Lower lobe of right lung (tissue), 2 donors: ENCODE measurements around the gene RAI14. TPM values are rescaled to one million over a fixed set of nuclear protein-coding genes. Genes with fewer than 3 reads are reported as not detected.

Source experiments
- ATAC-seq, 2 donors: fragments of 200-7000 bp; cut with Tn5 transposase; one replicate each; pipeline ENCODE4 v1.9.1; 2020 to 2022; ENCODE audit warnings: mild to moderate bottlenecking in 2 of 2, moderate library complexity in 2 of 2
- DNase-seq: peaks from one replicate; pipeline ENCODE4 v3.0.0-alpha.2; 2020
- H3K27ac ChIP-seq: fragments of 200-600 bp; one replicate; pipeline ENCODE4 v1.8.0; 2022
- H3K27me3 ChIP-seq: fragments of 200-600 bp; one replicate; pipeline ENCODE4 v1.8.0; 2022; ENCODE audit warnings: low read depth
- H3K36me3 ChIP-seq: fragments of 200-600 bp; one replicate; pipeline ENCODE4 v1.8.0; 2022; ENCODE audit warnings: mild to moderate bottlenecking
- H3K4me1 ChIP-seq: fragments of 200-600 bp; one replicate; pipeline ENCODE4 v1.8.0; 2022
- H3K4me3 ChIP-seq: fragments of 200-600 bp; one replicate; pipeline ENCODE4 v1.8.0; 2022; ENCODE audit warnings: mild to moderate bottlenecking
- H3K9me3 ChIP-seq: fragments of 200-600 bp; one replicate; pipeline ENCODE4 v1.8.0; 2022
- intact Hi-C: fragments of 100-400 bp; cut with DNase I; formaldehyde crosslinking; loops from one replicate; pipeline ENCODE4 v1.11.0; 2022
- total RNA-seq: library from RNA; stranded (reverse); fragmentation: NEBNext Ultra II Directional; extraction: Animal tissue kit (Norgen Biotek cat#: 25700); gene quantifications from one replicate; pipeline ENCODE4 v1.2.1, GENCODE V29; 2021
- TF ChIP-seq, protein P1 (sequence below): fragments of 200-600 bp; IDR thresholded peaks from one replicate; pipeline ENCODE4 v1.8.0; 2022; ENCODE audit warnings: antibody characterized with exemption, mild to moderate bottlenecking
- donor health status: DM: no; HTN: yes; CAD: no; lungs with severe emphysema.

The RAI14 gene
- total RNA-seq, 1 donor from 2014 or later = 66.8 TPM

DNA sequence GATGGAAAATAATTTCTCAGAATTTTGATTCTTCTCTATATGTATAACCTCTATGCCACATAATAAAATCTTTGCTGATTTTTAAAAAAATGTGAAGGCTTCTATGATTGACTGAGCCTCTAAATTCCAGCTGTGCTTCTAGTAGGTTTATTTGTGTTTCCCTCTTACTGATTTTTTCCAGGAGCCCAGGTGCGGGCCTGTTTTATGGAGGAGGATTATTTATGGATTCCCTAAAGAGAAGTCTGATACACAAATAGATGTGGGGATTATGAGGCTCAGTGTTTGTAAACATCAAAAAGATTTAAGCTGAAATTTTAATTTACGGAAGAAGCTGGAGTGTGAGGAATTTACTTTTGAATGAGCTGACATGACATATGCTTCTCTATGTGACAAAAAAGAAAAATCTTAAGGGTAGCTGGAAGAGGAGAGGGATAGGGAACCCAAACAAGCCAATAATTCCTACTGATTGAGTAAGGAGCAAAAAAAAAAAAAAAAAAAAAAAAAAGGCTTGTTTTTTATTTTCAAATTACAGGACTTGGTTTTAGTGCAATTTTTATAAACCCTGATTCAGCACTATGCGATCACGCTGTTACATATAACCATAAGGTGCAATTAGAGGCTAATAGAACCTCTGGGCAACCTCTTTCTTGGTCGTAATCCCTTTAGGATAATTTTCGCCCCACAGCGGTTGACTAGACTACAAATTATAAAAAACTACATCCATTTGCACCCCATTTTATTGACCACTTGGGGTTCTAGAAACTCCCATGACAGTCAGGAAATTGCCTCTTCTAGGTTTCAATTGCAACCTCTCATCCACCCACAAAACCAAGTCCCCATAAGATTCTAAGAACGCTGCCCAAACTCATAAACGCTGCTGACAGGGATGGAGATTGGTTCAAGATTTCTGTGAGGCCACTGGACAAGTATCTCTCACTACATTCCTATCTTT lies 44.4 kb upstream of the RAI14 start:
- Histone ChIP-seq H3K4me3 (no peak overlapping the region), H3K27me3 (no peaks in the 10 kb centered on the region), H3K27ac (no peak overlapping the region), H3K4me1 (peaks cover 18% of the 10 kb centered on the region), H3K9me3 (no peaks in the 10 kb centered on the region), H3K36me3 (no peaks in the 10 kb centered on the region)
- TF ChIP-seq, protein P1, sequence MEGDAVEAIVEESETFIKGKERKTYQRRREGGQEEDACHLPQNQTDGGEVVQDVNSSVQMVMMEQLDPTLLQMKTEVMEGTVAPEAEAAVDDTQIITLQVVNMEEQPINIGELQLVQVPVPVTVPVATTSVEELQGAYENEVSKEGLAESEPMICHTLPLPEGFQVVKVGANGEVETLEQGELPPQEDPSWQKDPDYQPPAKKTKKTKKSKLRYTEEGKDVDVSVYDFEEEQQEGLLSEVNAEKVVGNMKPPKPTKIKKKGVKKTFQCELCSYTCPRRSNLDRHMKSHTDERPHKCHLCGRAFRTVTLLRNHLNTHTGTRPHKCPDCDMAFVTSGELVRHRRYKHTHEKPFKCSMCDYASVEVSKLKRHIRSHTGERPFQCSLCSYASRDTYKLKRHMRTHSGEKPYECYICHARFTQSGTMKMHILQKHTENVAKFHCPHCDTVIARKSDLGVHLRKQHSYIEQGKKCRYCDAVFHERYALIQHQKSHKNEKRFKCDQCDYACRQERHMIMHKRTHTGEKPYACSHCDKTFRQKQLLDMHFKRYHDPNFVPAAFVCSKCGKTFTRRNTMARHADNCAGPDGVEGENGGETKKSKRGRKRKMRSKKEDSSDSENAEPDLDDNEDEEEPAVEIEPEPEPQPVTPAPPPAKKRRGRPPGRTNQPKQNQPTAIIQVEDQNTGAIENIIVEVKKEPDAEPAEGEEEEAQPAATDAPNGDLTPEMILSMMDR = no peak
- ATAC-seq (no peak), DNase-seq (no peak)
- intact Hi-C loops = no loop called here

DNA sequence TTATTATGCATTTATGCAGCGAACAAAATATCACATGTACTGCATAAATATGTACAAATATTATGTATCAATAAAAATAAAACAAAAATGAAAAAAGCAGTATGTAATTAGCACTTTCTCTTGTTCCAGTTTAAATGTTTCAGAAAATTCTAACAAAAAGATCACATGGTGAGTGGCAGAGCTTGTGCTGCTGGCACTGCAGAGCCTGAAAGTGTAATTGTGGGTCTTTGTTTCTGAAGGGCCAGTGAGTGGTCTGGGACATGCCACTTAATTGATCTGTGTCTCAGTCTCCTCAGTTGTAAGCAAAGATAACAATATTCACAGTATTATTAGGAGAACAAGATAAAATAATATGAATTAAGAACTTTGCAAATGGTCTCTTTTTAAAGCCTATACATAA lies 39.5 kb upstream of the RAI14 start:
- H3K4me3 ChIP-seq = no peak overlapping the region
- ATAC-seq (no peak), DNase-seq (no peak)
- H3K27ac ChIP-seq = no peak overlapping the region
- no peaks in the 10 kb centered on the region for H3K36me3 ChIP-seq
- no peaks in the 10 kb centered on the region for H3K9me3 ChIP-seq
- no peaks in the 10 kb centered on the region for H3K4me1 ChIP-seq
- intact Hi-C loops = no loop called here
- H3K27me3 ChIP-seq = no peaks in the 10 kb centered on the region
- TF ChIP-seq, protein P1 = no peak

DNA sequence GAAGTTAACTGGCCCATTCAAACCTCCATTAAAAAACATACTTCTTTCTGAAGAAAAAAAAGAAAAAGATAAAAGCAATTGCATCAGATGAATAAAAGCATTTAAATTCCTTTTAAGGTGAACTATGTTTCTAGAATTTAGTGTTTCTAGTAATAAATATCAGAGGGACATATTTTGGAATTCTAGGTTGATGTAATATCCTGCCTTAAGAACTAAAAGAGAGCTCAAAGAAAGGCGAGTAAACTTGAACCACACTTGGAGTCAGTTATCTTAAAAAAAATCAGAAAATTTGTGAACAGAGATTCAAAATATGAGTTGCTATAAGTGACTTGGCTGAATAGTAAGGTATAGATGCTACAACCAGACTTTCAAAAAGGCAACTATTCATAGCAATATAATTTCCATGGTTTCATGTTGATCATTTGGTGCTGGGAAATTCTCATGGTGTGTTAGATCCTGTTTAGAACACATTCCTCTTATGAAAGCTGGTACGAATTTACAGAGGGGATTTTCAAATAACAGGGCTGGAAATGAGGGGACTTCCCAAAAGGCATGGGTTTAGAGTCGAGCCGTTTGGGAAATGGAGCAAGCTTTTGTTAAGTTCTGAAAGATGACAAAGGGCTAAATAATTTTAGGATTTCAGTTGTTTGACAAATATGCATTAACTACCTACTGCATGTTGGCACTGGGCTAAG lies 37.6 kb upstream of the RAI14 start:
- ATAC-seq (no peak), DNase-seq (no peak)
- no peaks in the 10 kb centered on the region for H3K4me1 ChIP-seq
- TF ChIP-seq, protein P1 = no peak
- no peak overlapping the region for H3K4me3 ChIP-seq
- H3K36me3 ChIP-seq = no peaks in the 10 kb centered on the region
- no peaks in the 10 kb centered on the region for H3K9me3 ChIP-seq
- no peaks in the 10 kb centered on the region for H3K27me3 ChIP-seq
- H3K27ac ChIP-seq = no peak overlapping the region
- intact Hi-C loops = no loop called here

DNA sequence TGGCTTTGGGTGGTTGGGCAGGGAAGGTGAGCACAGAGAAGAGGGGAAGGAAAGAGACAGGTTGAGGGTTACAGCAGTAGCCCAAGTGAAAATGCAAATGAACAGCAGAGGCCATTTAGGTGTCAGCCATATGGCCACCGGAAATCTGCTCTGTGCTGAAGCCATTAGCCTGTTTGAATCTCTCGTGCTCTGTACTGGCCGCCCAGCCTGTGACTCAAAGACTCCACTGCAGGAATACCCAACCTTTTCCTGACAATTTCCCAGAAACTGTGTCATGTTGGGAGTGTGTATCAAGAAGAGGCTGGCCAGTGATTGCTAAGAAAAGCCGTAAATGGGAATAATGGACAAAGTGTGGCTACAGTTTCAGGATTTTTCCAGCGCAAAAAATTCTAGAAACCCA lies 35.9 kb upstream of the RAI14 start:
- Histone ChIP-seq H3K27ac (no peak overlapping the region), H3K27me3 (no peaks in the 10 kb centered on the region), H3K36me3 (no peaks in the 10 kb centered on the region), H3K9me3 (no peaks in the 10 kb centered on the region), H3K4me3 (no peak overlapping the region), H3K4me1 (no peaks in the 10 kb centered on the region)
- no peak for DNase-seq
- ATAC-seq = no peak
- intact Hi-C loops = no loop called here
- TF ChIP-seq, protein P1 = no peak

GRCh38 chr5:34621277-34622097 lies 34.6 kb upstream of the RAI14 start:
- Histone ChIP-seq H3K27ac (peak overlapping the region; percentile 10), H3K9me3 (no peaks in the 10 kb centered on the region), H3K27me3 (no peaks in the 10 kb centered on the region), H3K36me3 (no peaks in the 10 kb centered on the region), H3K4me3 (no peak overlapping the region), H3K4me1 (no peaks in the 10 kb centered on the region)
- ATAC-seq (no peak), DNase-seq (no peak)
- intact Hi-C loops = no loop called here
- TF ChIP-seq, protein P1 = no peak
